Measurements from ENCODE around the gene C3orf22.
"Not testable (repeated sequence)": the region's sequence is repeated elsewhere in the genome, so short reads cannot be mapped to it uniquely, and the experiment has no call there.

C3orf22 gene

GRCh38 chr3:126541628-126542339 is 16.9 kb downstream of the C3orf22 start:
- no peaks in the 10 kb centered on the region for H3K27me3 Mint-ChIP-seq (ENCODE audit: low read depth)
- H3K4me3 Mint-ChIP-seq: no peak overlapping the region
- no peaks in the 10 kb centered on the region for H3K9me3 Mint-ChIP-seq
- no peaks in the 10 kb centered on the region for H3K36me3 Mint-ChIP-seq (ENCODE audit: low read depth)
- peaks cover 5% of the 10 kb centered on the region for H3K4me1 Mint-ChIP-seq (ENCODE audit: low read depth)
- no peak overlapping the region for H3K27ac Mint-ChIP-seq

- H3K27ac Mint-ChIP-seq: no peak overlapping the region
- no peaks in the 10 kb centered on the region for H3K27me3 Mint-ChIP-seq (ENCODE audit: low read depth)
- H3K4me3 Mint-ChIP-seq: no peak overlapping the region
- peaks cover 5% of the 10 kb centered on the region for H3K4me1 Mint-ChIP-seq (ENCODE audit: low read depth)
- H3K36me3 Mint-ChIP-seq (ENCODE audit: low read depth): no peaks in the 10 kb centered on the region
- H3K9me3 Mint-ChIP-seq: no peaks in the 10 kb centered on the region
Measured at GRCh38 chr3:126540951-126541627, 17.6 kb downstream of the C3orf22 start.

GRCh38 chr3:126540342-126540849 is 18.3 kb downstream of the C3orf22 start:
- Mint-ChIP-seq H3K36me3 (ENCODE audit: low read depth) (no peaks in the 10 kb centered on the region), H3K9me3 (no peaks in the 10 kb centered on the region), H3K27me3 (ENCODE audit: low read depth) (no peaks in the 10 kb centered on the region), H3K27ac (no peak overlapping the region), H3K4me3 (no peak overlapping the region), H3K4me1 (ENCODE audit: low read depth) (peaks cover 5% of the 10 kb centered on the region)

DNA sequence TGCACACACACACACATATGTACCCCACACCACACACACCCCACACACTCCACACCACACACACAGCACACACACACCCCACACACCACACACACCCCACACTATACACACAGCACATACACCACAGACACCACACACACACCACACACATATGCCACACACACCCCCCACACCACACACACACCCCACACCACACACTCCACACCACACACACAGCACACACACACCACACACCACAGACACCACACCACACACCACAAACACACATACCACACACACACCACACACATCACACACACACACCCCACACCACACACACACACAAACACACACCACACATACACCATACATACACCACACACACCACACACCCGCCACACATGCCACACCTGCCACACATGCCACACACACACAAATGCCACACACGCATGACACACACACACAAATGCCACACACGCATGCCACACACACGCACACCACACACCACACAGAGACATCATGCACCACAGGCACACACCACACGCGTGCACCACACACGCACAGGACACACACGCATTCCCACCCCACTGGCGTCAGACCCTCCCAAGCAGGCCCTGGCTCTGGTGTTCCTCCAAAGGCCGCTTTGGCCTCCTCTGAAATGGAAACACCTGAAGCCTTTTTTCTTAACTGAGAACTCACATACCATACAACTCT is 19.0 kb downstream of the C3orf22 start:
- Mint-ChIP-seq H3K27me3 (ENCODE audit: low read depth) (no peaks in the 10 kb centered on the region), H3K36me3 (ENCODE audit: low read depth) (no peaks in the 10 kb centered on the region), H3K4me1 (ENCODE audit: low read depth) (peaks cover 5% of the 10 kb centered on the region), H3K9me3 (no peaks in the 10 kb centered on the region), H3K27ac (peak overlapping the region; percentile 20), H3K4me3 (no peak overlapping the region)

GRCh38 chr3:126538966-126539365 is 19.8 kb downstream of the C3orf22 start:
- Mint-ChIP-seq H3K4me3 (no peak overlapping the region), H3K27me3 (ENCODE audit: low read depth) (peaks cover 5% of the 10 kb centered on the region), H3K9me3 (no peaks in the 10 kb centered on the region), H3K4me1 (ENCODE audit: low read depth) (peaks cover 5% of the 10 kb centered on the region), H3K36me3 (ENCODE audit: low read depth) (no peaks in the 10 kb centered on the region), H3K27ac (no peak overlapping the region)

GRCh38 chr3:126538316-126538715 is 20.4 kb downstream of the C3orf22 start:
- peaks cover 12% of the 10 kb centered on the region for H3K27me3 Mint-ChIP-seq (ENCODE audit: low read depth)
- H3K27ac Mint-ChIP-seq: no peak overlapping the region
- peaks cover 5% of the 10 kb centered on the region for H3K4me1 Mint-ChIP-seq (ENCODE audit: low read depth)

DNA sequence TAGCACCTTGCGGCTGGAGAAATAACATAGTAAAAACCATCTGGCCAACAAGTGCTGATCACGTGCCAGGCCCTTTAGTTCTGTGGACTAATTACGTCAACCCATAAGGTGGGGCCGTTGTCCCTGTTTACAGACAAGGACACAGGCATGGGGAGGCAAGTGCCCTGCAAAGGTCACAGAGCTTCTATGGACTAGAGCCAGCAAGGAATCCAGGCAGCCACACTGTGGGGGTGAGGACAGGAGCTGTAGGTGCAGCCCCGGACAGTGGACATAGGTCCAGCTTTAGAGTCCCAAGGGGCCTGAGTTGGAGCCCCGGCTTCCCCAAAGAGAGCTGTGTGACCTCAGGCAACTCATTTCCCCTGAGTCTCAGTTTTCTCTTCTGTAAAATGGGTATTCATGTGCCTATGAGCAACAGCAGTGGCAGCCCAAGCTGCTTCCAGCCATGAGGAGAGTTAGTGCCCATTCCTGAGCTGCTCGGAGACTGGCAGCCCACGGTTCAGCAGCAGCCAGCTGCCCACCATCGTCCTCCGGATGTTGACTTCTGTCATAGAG is 20.9 kb downstream of the C3orf22 start:
- Mint-ChIP-seq H3K27me3 (ENCODE audit: low read depth) (peaks cover 16% of the 10 kb centered on the region), H3K4me1 (ENCODE audit: low read depth) (peaks cover 5% of the 10 kb centered on the region), H3K36me3 (ENCODE audit: low read depth) (no peaks in the 10 kb centered on the region), H3K27ac (no peak overlapping the region), H3K9me3 (no peaks in the 10 kb centered on the region), H3K4me3 (no peak overlapping the region)

More at GRCh38 chr3:126538316-126538715, 20.4 kb downstream of the C3orf22 start:
- Mint-ChIP-seq H3K4me3 (no peak overlapping the region), H3K36me3 (ENCODE audit: low read depth) (no peaks in the 10 kb centered on the region), H3K9me3 (no peaks in the 10 kb centered on the region)

DNA sequence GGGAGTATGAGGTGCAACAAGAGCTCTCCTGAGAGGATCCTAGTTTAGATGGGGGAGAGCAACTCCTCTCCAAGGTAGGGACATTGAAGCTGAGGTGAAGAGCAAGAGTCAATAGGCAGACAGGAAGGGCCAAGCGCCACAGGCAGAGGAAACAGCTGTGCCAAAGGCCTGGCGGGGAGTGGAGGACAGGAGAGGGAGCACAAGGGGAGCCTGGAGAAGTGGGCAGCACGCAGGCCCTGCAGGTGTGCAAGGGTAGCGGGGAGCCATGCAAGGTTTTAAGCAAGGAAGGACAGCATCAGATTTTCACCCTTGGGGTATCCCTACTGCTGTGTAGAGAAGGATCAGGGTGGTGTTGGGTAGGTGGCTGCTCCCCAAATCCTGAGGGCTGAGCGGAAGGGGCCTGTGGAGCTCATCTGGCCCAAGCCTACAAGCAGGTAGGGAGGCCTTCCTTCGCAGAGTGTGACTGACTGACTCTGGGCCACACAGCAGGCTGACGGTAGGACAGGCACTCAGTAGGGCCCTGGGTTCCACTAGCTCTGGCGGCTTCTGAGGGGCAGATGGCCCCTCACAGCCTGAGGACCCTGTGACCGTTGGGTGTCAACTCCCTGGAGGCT is 21.5 kb downstream of the C3orf22 start:
- Mint-ChIP-seq H3K27ac (no peak overlapping the region), H3K36me3 (ENCODE audit: low read depth) (no peaks in the 10 kb centered on the region), H3K27me3 (ENCODE audit: low read depth) (peaks cover 22% of the 10 kb centered on the region), H3K4me3 (no peak overlapping the region), H3K4me1 (ENCODE audit: low read depth) (peaks cover 5% of the 10 kb centered on the region), H3K9me3 (no peaks in the 10 kb centered on the region)

- no peak overlapping the region for H3K27ac Mint-ChIP-seq
- peaks cover 26% of the 10 kb centered on the region for H3K27me3 Mint-ChIP-seq (ENCODE audit: low read depth)
- no peak overlapping the region for H3K4me3 Mint-ChIP-seq
- H3K4me1 Mint-ChIP-seq (ENCODE audit: low read depth): peaks cover 5% of the 10 kb centered on the region
- no peaks in the 10 kb centered on the region for H3K9me3 Mint-ChIP-seq
- no peaks in the 10 kb centered on the region for H3K36me3 Mint-ChIP-seq (ENCODE audit: low read depth)
Measured at GRCh38 chr3:126536126-126536525, 22.6 kb downstream of the C3orf22 start.

DNA sequence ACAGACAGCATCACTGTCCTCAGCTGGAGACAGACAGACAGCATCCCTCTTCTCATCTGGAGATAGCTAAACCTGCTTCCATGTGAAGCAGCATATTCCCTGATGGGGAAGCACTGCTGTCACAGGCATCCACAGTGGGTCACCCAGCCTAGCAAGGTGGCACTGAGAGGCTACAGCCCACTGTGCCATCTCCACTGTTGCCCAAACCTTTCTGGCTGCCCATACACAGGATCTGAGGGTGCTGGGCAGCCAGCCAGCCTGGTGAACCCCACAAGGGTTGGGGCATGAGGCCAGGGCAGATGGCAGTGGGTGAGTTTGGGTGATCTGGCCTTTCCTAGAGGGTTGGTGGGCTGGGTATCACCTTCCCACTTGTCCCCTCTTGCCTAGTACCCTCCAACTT is 23.1 kb downstream of the C3orf22 start:
- Mint-ChIP-seq H3K27ac (no peak overlapping the region), H3K4me3 (no peak overlapping the region), H3K4me1 (ENCODE audit: low read depth) (peaks cover 2% of the 10 kb centered on the region), H3K27me3 (ENCODE audit: low read depth) (peaks cover 26% of the 10 kb centered on the region), H3K9me3 (no peaks in the 10 kb centered on the region), H3K36me3 (ENCODE audit: low read depth) (no peaks in the 10 kb centered on the region)

DNA sequence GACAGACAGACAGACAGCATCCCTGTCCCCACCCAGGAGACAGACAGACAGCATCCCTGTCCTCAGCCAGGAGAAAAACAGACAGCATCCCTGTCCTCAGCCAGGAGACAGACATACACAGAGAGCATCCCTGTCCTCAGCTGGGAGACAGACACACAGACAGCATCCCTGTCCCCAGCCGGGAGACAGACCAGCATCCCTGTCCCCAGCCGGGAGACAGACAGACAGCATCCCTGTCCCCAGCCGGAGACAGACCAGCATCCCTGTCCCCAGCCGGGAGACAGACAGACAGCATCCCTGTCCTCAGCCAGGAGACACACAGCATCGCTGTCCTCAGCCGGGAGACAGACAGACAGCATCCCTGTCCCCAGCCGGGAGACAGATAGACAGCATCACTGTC is 24.0 kb downstream of the C3orf22 start:
- peaks cover 26% of the 10 kb centered on the region for H3K27me3 Mint-ChIP-seq (ENCODE audit: low read depth)
- not testable (repeated sequence) for H3K27ac Mint-ChIP-seq; H3K4me3 Mint-ChIP-seq; H3K4me1 Mint-ChIP-seq (ENCODE audit: low read depth); H3K36me3 Mint-ChIP-seq (ENCODE audit: low read depth); H3K9me3 Mint-ChIP-seq

DNA sequence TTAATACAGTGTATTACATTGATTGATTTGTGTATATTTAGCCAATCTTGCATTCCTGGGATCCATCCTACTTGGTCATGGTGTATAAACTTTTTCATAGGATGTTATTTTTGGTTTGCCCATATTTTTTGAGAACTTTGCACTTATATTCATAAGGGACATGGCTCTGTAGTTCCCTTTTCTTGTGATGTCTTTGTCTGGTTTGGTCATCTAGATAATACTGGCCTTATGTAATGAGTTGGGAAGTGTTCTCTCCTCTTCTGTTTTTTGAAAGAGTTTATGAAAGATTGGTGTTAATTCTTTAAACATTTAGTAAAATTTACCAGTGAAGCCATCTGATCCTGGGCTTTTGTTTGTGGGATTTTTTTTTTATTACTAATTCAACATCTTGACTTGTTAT is 25.2 kb downstream of the C3orf22 start:
- Mint-ChIP-seq H3K27me3 (ENCODE audit: low read depth) (peaks cover 26% of the 10 kb centered on the region), H3K36me3 (ENCODE audit: low read depth) (no peaks in the 10 kb centered on the region), H3K9me3 (no peaks in the 10 kb centered on the region), H3K27ac (no peak overlapping the region), H3K4me3 (no peak overlapping the region), H3K4me1 (ENCODE audit: low read depth) (no peaks in the 10 kb centered on the region)

- H3K4me3 Mint-ChIP-seq: no peak overlapping the region
- peaks cover 29% of the 10 kb centered on the region for H3K27me3 Mint-ChIP-seq (ENCODE audit: low read depth)
- H3K9me3 Mint-ChIP-seq: no peaks in the 10 kb centered on the region
- H3K4me1 Mint-ChIP-seq (ENCODE audit: low read depth): no peaks in the 10 kb centered on the region
- H3K27ac Mint-ChIP-seq: no peak overlapping the region
- H3K36me3 Mint-ChIP-seq (ENCODE audit: low read depth): no peaks in the 10 kb centered on the region
Measured at GRCh38 chr3:126531051-126531330, 27.7 kb downstream of the C3orf22 start.

DNA sequence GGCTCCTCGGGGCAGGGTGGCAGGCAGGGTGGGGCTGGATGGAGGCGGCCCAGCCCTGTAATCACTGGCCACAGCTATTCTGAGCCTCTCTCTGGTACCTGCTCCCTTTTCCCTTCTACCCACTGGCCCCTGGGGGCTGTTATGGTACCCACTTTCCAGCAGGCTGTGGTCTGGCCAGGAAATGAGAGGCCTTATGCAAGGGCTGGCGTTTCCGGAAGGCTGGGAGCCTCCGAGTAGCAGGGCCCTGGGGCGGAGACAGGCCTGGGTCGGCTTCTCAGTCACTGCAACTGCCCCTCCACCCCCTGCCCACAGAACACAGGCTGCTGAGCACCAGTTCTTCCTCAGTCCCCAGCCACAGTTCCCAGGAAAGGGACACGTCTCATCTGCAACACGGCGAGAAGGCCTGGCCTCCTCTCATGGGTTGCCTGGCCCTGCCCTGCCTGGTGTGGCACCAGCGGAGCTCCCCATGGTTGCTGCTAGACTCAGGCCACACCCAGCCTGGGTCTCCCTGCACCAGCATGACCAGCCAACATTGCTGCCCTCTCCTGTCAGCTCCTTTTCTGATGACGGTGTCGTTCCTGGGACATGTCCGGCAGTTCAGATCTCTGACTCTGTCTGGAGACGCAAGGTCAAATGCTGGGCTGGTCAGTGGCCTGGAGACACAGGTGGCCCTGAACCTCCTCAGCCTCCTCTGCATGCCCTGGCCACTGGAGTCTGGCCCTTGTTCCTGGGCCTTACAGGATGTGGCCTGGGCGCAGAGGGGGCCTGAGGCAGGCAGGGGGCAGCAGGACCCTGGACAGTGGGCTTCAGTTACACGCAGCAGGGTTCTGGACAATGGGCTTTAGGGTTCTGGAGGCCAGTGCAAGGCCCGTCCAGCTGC is 28.3 kb downstream of the C3orf22 start:
- Mint-ChIP-seq H3K4me1 (ENCODE audit: low read depth) (no peaks in the 10 kb centered on the region), H3K9me3 (no peaks in the 10 kb centered on the region), H3K36me3 (ENCODE audit: low read depth) (no peaks in the 10 kb centered on the region), H3K27me3 (ENCODE audit: low read depth) (peaks cover 31% of the 10 kb centered on the region), H3K4me3 (no peak overlapping the region), H3K27ac (peak overlapping the region; percentile 36)

Measured in T-helper 1 cell treated with Interleukin-12 subunit alpha and Interleukin-12 subunit beta and Interleukin-4 antibody, amounts not matched to agents 30 μg/mL and 1 μg/mL, for 36 hours (primary cell).